Measurements from ENCODE around the gene ACOT11. TPM values are rescaled to one million over a fixed set of nuclear protein-coding genes. Genes with fewer than 3 reads are reported as not detected.

Gene ACOT11
- total and polyA plus RNA-seq, 9 of the 15 experiments (the other 6 are each of a cell fraction or from before 2014, with no cell fraction given), result 0.04 to 1.2 (median 0.64) TPM; not detected in 2

DNA sequence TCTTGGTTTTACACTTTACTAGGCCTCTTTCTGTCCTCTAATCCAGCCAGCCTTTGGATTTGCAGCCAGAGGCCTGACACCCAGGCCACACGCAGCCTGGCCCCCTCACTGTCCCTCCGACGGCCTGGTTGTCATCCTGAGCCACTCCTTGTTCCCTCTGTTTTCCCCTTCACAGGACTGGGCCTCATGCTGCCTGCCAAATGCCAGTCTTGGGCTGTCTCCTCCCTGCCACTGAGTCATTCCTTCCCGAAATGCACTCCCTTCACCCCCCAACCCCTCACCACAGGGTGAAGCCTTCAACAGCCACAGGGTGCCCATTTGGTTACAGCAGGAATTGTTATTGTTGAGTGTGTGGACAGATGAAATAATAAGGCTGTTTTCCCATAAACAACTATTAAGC, 21.3 kb downstream of the ACOT11 start:
- CTCF ChIA-PET (ENCODE audit: low intra/inter-chr PET ratio), result no interaction called here
- no peak overlapping the region for H3K4me3 ChIP-seq
- in situ Hi-C loops (cut with MboI) (no loop called here), intact Hi-C loops (cut with micrococcal nuclease) (no loop called here)
- H3K9me1 ChIP-seq (ENCODE audit: control insufficient read depth, insufficient read depth, low read length), result no peaks in the 10 kb centered on the region
- H3K27ac ChIP-seq (ENCODE audit: extremely low read depth, low read depth, low read length), result no peak overlapping the region
- H3K9me3 ChIP-seq (replicated peaks; ENCODE audit: control insufficient read depth, insufficient read depth, low read depth, low read length), result no peaks in the 10 kb centered on the region
- WGBS (ENCODE audit: insufficient coverage, low coverage, missing lambda C conversion rate), result 6% methylated on average over 4 of the region's 4 CpGs
- peaks cover 9 to 15% of the 10 kb centered on the region in 2 experiments for H3K4me1 ChIP-seq (replicated peaks in 1 of 2; ENCODE audit: control insufficient read depth in 2 of 2, insufficient read depth in 2 of 2, low read length in 2 of 2)
- FAIRE-seq (no peak), DNase-seq (ENCODE audit: extremely low read depth in 1 of 4, low spot score in 3 of 4) (no peak), ATAC-seq (no peak)
- no peak overlapping the region for H3K9ac ChIP-seq (ENCODE audit: insufficient read depth in 1 of 2, low read depth in 2 of 2, low read length in 2 of 2)
- peaks cover 20 to 48% of the 10 kb centered on the region in 2 experiments; a peak in 4 of 5 replicates for H3K27me3 ChIP-seq (ENCODE audit: control insufficient read depth in 2 of 2, insufficient read depth in 2 of 2, low read length in 2 of 2)
- TF ChIP-seq RBFOX2 (IDR thresholded peaks at IDR 0.05; ENCODE audit: low read depth, low read length) (no peak), HDAC1 (IDR thresholded peaks at IDR 0.05) (no peak), ZNF717 (CRISPR knock-in tag; IDR thresholded peaks at IDR 0.05) (no peak), MAFK (IDR thresholded peaks at IDR 0.05; ENCODE audit: low read length) (no peak), RBM14 (IDR thresholded peaks at IDR 0.05; ENCODE audit: borderline replicate concordance, insufficient read depth, low read depth, low read length) (no peak), CHD2 (IDR thresholded peaks at IDR 0.05; ENCODE audit: low read depth, low read length) (no peak), ZSCAN32 (CRISPR knock-in tag; IDR thresholded peaks at IDR 0.05) (no peak), THRAP3 (IDR thresholded peaks at IDR 0.05; ENCODE audit: borderline replicate concordance) (no peak), ARNT (IDR thresholded peaks at IDR 0.05) (no peak)
- TF ChIP-seq, protein P1, sequence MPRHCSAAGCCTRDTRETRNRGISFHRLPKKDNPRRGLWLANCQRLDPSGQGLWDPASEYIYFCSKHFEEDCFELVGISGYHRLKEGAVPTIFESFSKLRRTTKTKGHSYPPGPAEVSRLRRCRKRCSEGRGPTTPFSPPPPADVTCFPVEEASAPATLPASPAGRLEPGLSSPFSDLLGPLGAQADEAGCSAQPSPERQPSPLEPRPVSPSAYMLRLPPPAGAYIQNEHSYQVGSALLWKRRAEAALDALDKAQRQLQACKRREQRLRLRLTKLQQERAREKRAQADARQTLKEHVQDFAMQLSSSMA (CRISPR knock-in tag; IDR thresholded peaks at IDR 0.05), result no peak
- TF ChIP-seq, protein P2, sequence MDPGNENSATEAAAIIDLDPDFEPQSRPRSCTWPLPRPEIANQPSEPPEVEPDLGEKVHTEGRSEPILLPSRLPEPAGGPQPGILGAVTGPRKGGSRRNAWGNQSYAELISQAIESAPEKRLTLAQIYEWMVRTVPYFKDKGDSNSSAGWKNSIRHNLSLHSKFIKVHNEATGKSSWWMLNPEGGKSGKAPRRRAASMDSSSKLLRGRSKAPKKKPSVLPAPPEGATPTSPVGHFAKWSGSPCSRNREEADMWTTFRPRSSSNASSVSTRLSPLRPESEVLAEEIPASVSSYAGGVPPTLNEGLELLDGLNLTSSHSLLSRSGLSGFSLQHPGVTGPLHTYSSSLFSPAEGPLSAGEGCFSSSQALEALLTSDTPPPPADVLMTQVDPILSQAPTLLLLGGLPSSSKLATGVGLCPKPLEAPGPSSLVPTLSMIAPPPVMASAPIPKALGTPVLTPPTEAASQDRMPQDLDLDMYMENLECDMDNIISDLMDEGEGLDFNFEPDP (CRISPR knock-in tag; IDR thresholded peaks at IDR 0.05), result no peak
- no peak overlapping the region for H2AFZ ChIP-seq (ENCODE audit: low read depth, low read length)
- no TSS peak for BruUV-seq (replicated peaks)
- no peaks in the 10 kb centered on the region for H3K79me2 ChIP-seq (ENCODE audit: control insufficient read depth, insufficient read depth, low read length)
- no peaks in the 10 kb centered on the region for H3K36me3 ChIP-seq (ENCODE audit: control insufficient read depth, insufficient read depth, low read length)
- H4K20me1 ChIP-seq (replicated peaks; ENCODE audit: control insufficient read depth, insufficient read depth, low read length), result no peaks in the 10 kb centered on the region
- H3K4me2 ChIP-seq (ENCODE audit: insufficient read depth, low read length), result no peak overlapping the region
- POLR2A ChIA-PET, result interaction anchor here (0.6 to 1.1 kb wide), 2 partner anchors 19 to 243 kb away, joined by 3 read pairs; no protein-coding TSS in a partner anchor
